Liver (tissue), 9 donors: ENCODE data around the gene ABCC8. TPM values are rescaled to one million over a fixed set of nuclear protein-coding genes. Genes with fewer than 3 reads are reported as not detected.

ENCODE experiments used
- DNase-seq: peaks from one replicate; pipeline ENCODE4 v3.0.0-alpha.2; 2017; ENCODE audit warnings: low spot score
- H3K27ac ChIP-seq, 2 donors: one replicate each; pipeline ENCODE4 v1.7.0; 2013; ENCODE audit warnings: inconsistent platforms in 2 of 2, low read length in 2 of 2, control low read depth in 1 of 2, low read depth in 1 of 2, mild to moderate bottlenecking in 1 of 2
- H3K27me3 ChIP-seq, 4 donors: one replicate each; pipeline versions ENCODE4 v1.6.1 to v1.7.0; 2013; ENCODE audit warnings: low read length in 3 of 4, inconsistent platforms in 1 of 4, mild to moderate bottlenecking in 1 of 4, moderate library complexity in 1 of 4; ENCODE audit not compliant: control insufficient read depth in 4 of 4, insufficient read depth in 4 of 4
- H3K36me3 ChIP-seq, 4 donors: one replicate each; pipeline versions ENCODE4 v1.6.1 to v1.7.0; 2013; ENCODE audit warnings: low read length in 3 of 4, mild to moderate bottlenecking in 3 of 4, low read depth in 1 of 4, moderate library complexity in 1 of 4; ENCODE audit not compliant: control insufficient read depth in 4 of 4, insufficient read depth in 3 of 4
- H3K4me1 ChIP-seq, 4 donors: one replicate each; pipeline versions ENCODE4 v1.6.1 to v1.7.0; 2013; ENCODE audit warnings: low read length in 3 of 4, mild to moderate bottlenecking in 3 of 4, moderate library complexity in 1 of 4; ENCODE audit not compliant: control insufficient read depth in 4 of 4, insufficient read depth in 4 of 4
- H3K4me3 ChIP-seq, 3 donors: one replicate each; pipeline versions ENCODE4 v1.6.1 to v1.7.0; 2013; ENCODE audit warnings: low read length in 3 of 3, control low read depth in 1 of 3, low read depth in 1 of 3, mild to moderate bottlenecking in 1 of 3
- H3K9ac ChIP-seq, 2 donors: one replicate each; pipeline ENCODE4 v1.7.0; 2013; ENCODE audit warnings: low read length in 2 of 2, mild to moderate bottlenecking in 2 of 2, moderate library complexity in 2 of 2, control low read depth in 1 of 2, low read depth in 1 of 2
- H3K9me3 ChIP-seq, 4 donors: one replicate each; pipeline versions ENCODE4 v1.6.1 to v1.7.0; 2013; ENCODE audit warnings: low read length in 3 of 4; ENCODE audit not compliant: control insufficient read depth in 4 of 4
- ATF3 ChIP-seq: IDR thresholded peaks from 2 replicates; pipeline ENCODE4 v1.6.1; 2016; ENCODE audit warnings: antibody characterized with exemption
- CTCF ChIP-seq: fragments of 150-350 bp; IDR thresholded peaks from 2 replicates; pipeline ENCODE4 v1.5.1; 2017; ENCODE audit warnings: improper control_type of control experiment, low read depth, low read length; ENCODE audit not compliant: missing input control
- EGR1 ChIP-seq, 2 donors: IDR thresholded peaks; 2 replicates each; pipeline ENCODE4 v1.6.1; 2016 to 2018; ENCODE audit warnings: antibody characterized with exemption in 2 of 2, low read depth in 2 of 2
- FOXA1 ChIP-seq: IDR thresholded peaks from 2 replicates; pipeline ENCODE4 v1.6.1; 2016; ENCODE audit warnings: antibody characterized with exemption
- FOXA2 ChIP-seq: IDR thresholded peaks from 2 replicates; pipeline ENCODE4 v1.6.1; 2016; ENCODE audit warnings: antibody characterized with exemption
- GABPA ChIP-seq, 2 donors: IDR thresholded peaks in 1 of 2; conservative IDR thresholded peaks in 1 of 2; 2 replicates each; pipeline ENCODE4 v1.6.1; 2016; ENCODE audit warnings: antibody characterized with exemption in 2 of 2, mild to moderate bottlenecking in 1 of 2, moderate library complexity in 1 of 2
- HNF4A ChIP-seq, 2 donors: conservative IDR thresholded peaks; 2 replicates each; pipeline ENCODE4 v1.6.1; 2016; ENCODE audit warnings: antibody characterized with exemption in 2 of 2, mild to moderate bottlenecking in 2 of 2
- HNF4G ChIP-seq: IDR thresholded peaks from 2 replicates; pipeline ENCODE4 v1.6.1; 2016; ENCODE audit warnings: antibody characterized with exemption
- JUND ChIP-seq, 2 donors: IDR thresholded peaks; 2 replicates each; pipeline ENCODE4 v1.6.1; 2016; ENCODE audit warnings: antibody characterized with exemption in 2 of 2
- MAX ChIP-seq: IDR thresholded peaks from 2 replicates; pipeline ENCODE4 v1.6.1; 2016; ENCODE audit warnings: antibody characterized with exemption
- NR2F2 ChIP-seq: IDR thresholded peaks from 2 replicates; pipeline ENCODE4 v1.6.1; 2016; ENCODE audit warnings: antibody characterized with exemption
- RAD21 ChIP-seq, 2 donors: IDR thresholded peaks; 2 replicates each; pipeline ENCODE4 v1.6.1; 2016; ENCODE audit warnings: antibody characterized with exemption in 2 of 2, mild to moderate bottlenecking in 2 of 2
- REST ChIP-seq: IDR thresholded peaks from 2 replicates; pipeline ENCODE4 v1.6.1; 2016; ENCODE audit warnings: antibody characterized with exemption, mild to moderate bottlenecking
- RXRA ChIP-seq, 2 donors: IDR thresholded peaks; 2 replicates each; pipeline ENCODE4 v1.6.1; 2017 to 2018; ENCODE audit warnings: antibody characterized with exemption in 2 of 2, mild to moderate bottlenecking in 1 of 2
- SP1 ChIP-seq: IDR thresholded peaks from 2 replicates; pipeline ENCODE4 v1.6.1; 2018; ENCODE audit warnings: antibody characterized with exemption, mild to moderate bottlenecking
- TAF1 ChIP-seq: conservative IDR thresholded peaks from 2 replicates; pipeline ENCODE4 v1.6.1; 2016; ENCODE audit warnings: antibody characterized with exemption, mild to moderate bottlenecking
- YY1 ChIP-seq: IDR thresholded peaks from 2 replicates; pipeline ENCODE4 v1.6.1; 2016; ENCODE audit warnings: antibody characterized with exemption, mild to moderate bottlenecking
- ZBTB33 ChIP-seq: IDR thresholded peaks from 2 replicates; pipeline ENCODE4 v1.6.1; 2016; ENCODE audit warnings: antibody characterized with exemption
- WGBS: extraction: QIAGEN DNeasy Blood & Tissue Kit; methylation state at CpG from one replicate; pipeline ENCODE4 v1.1.7; 2013; 5-methylcytosine and 5-hydroxymethylcytosine counted together
- polyA plus RNA-seq, 2 donors: library from polyadenylated mRNA; stranded (reverse) in 1 of 2; unstranded in 1 of 2; fragments of 200-250 nt in 1 of 2; fragments of >200 nt in 1 of 2; fragmentation: Nextera tagmentation in 1 of 2; extraction: Ambion mirVana in 1 of 2; gene quantifications; one replicate each; pipeline versions ENCODE4 v1.2.1 to v1.2.3, GENCODE V29; 2013 to 2015
- total RNA-seq, 2 donors: library from RNA; depleted of rRNA; stranded (reverse); fragments of >200 nt; gene quantifications; one replicate each; pipeline ENCODE4 v1.2.3, GENCODE V29; 2014
- donor health status: healthy.
- donor health status: healthy.
- donor health status: healthy.
- donor health status: healthy.
- donor health status: healthy.

Gene ABCC8
- total and polyA plus RNA-seq, 4 donors: 0.16 to 0.25 TPM; not detected in 2

GRCh38 chr11:17462940-17463339, 13.7 kb downstream of the ABCC8 start:
- WGBS: 70% methylated on average over 13 of the region's 13 CpGs
- Histone ChIP-seq H3K27ac (no peak overlapping the region), H3K9ac (no peak overlapping the region), H3K4me1 (no peaks in the 10 kb centered on the region), H3K36me3 (no peaks in the 10 kb centered on the region), H3K27me3 (no peaks in the 10 kb centered on the region), H3K4me3 (no peak overlapping the region), H3K9me3 (no peaks in the 10 kb centered on the region)
- DNase-seq: no peak
- TF ChIP-seq HNF4G: no peak
- TF ChIP-seq EGR1 (IDR thresholded peaks at IDR 0.05; ENCODE audit: low read depth in 2 of 2): no peak
- TF ChIP-seq ATF3: no peak
- no peak for TF ChIP-seq HNF4A (conservative IDR thresholded peaks at IDR 0.05)
- no peak for TF ChIP-seq NR2F2
- no peak for TF ChIP-seq FOXA2
- no peak for TF ChIP-seq RAD21 (IDR thresholded peaks at IDR 0.05)
- no peak for TF ChIP-seq MAX
- TF ChIP-seq GABPA (IDR thresholded peaks at IDR 0.05 in 1 of 2, conservative IDR thresholded peaks at IDR 0.05 in 1 of 2): no peak
- TF ChIP-seq JUND (IDR thresholded peaks at IDR 0.05): no peak
- no peak for TF ChIP-seq FOXA1
- TF ChIP-seq RXRA (IDR thresholded peaks at IDR 0.05): no peak
- no peak for TF ChIP-seq CTCF
- TF ChIP-seq YY1: no peak
- no peak for TF ChIP-seq REST

GRCh38 chr11:17460406-17460805, 16.2 kb downstream of the ABCC8 start:
- H3K27me3 ChIP-seq: no peaks in the 10 kb centered on the region
- H3K4me1 ChIP-seq: no peaks in the 10 kb centered on the region
- no peak for TF ChIP-seq JUND (IDR thresholded peaks at IDR 0.05)
- no peak for TF ChIP-seq EGR1 (IDR thresholded peaks at IDR 0.05; ENCODE audit: low read depth in 2 of 2)
- no peak for TF ChIP-seq FOXA2
- TF ChIP-seq HNF4G: no peak
- TF ChIP-seq REST: no peak
- TF ChIP-seq RXRA (IDR thresholded peaks at IDR 0.05): no peak
- TF ChIP-seq HNF4A (conservative IDR thresholded peaks at IDR 0.05): no peak
- no peak for TF ChIP-seq RAD21 (IDR thresholded peaks at IDR 0.05)
- no peak for TF ChIP-seq ZBTB33
- TF ChIP-seq YY1: no peak
- TF ChIP-seq ATF3: no peak
- no peak for TF ChIP-seq MAX
- TF ChIP-seq TAF1: no peak
- TF ChIP-seq FOXA1: no peak
- TF ChIP-seq SP1: no peak
- TF ChIP-seq NR2F2: no peak
- no peak overlapping the region for H3K4me3 ChIP-seq
- no peak overlapping the region for H3K9ac ChIP-seq
- no peak for DNase-seq
- no peaks in the 10 kb centered on the region for H3K36me3 ChIP-seq
- no peaks in the 10 kb centered on the region for H3K9me3 ChIP-seq
- no peak overlapping the region for H3K27ac ChIP-seq
- 94% methylated on average over 12 of the region's 12 CpGs for WGBS
